HG03442 (cell line): ENCODE measurements around the gene C2CD2L.
"Not testable (repeated sequence)": the region's sequence is repeated elsewhere in the genome, so short reads cannot be mapped to it uniquely, and the experiment has no call there.

Source experiments
- ATAC-seq: cut with Tn5 transposase; IDR thresholded peaks from one replicate; pipeline ENCODE4 v1.9.1; 2021; ENCODE audit warnings: mild to moderate bottlenecking, moderate library complexity; ENCODE audit not compliant: unreplicated experiment

The C2CD2L gene

DNA sequence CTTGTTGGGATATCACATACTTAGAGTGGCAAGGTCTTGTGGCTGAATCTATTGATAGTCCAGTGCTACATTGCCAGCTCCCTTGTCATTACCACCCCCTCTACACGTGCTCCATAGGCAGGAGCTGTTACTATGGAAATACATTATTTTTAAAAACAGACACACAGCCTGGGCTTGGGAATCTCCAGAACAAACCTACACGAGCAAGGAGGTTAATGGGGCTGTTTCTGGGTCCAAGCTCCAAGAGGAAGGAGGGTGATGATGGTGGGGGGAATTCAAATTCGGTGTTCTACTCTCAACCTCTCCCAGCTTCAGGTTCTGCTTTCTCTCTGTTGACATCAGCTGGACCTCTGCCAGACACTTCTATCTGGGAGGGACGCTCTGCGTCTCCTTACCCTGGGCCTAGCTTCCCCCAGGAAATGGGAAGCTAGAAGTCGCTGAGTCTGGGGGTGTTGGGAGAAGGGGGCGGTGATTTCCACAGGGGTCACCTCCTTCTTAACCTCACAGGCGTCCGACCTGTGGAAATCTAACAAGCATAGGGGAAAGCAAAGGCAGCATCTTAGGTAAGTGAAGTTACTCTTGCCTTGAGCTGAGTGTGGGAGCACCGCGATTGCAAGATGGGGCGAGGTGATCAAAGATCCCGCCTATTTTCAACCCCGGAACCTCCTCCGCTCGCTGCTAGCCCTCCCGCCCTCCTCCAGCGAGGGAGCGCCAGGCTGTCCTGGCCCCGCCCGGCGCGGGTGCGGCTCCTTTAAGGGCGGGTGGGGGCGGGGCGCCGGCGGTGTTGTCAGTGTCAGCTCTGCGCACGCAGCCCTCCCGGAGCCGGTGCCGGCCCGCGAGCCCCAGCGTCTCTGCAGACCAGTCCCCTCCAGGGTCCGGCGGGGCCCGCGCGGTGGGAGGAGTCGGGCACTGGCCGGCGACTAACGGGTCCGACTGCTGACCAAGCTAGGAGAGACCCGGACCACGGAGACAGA, at the start of gene C2CD2L:
TSS of gene C2CD2L (plus strand) at position 781 of the 974 bp plus-strand sequence. CDS start 398 bp downstream, outside the sequence.
- peak; percentile 76 for ATAC-seq

GRCh38 chr11:119059128-119059527, 48.0 kb upstream of the C2CD2L start:
- ATAC-seq: not testable (repeated sequence)

DNA sequence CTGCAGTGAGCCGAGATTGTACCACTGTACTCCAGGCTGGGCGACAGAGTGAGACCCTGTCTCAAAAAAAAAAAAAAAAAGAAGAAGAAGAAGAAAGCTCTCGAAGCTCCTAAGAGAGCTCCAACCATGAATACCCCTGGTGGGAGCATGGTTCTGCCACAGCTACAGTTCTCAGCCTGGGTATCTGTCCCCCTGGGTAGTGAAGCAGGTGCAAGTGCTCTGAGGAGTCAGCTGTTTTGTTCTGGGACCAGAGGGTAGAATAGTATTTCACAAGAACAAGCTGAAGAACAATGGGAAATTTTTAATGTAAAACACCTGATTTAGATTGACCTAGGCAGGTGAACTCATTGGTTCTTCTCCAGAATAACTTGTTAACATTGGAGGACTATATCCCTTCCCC, 45.9 kb upstream of the C2CD2L start:
- no peak for ATAC-seq

DNA sequence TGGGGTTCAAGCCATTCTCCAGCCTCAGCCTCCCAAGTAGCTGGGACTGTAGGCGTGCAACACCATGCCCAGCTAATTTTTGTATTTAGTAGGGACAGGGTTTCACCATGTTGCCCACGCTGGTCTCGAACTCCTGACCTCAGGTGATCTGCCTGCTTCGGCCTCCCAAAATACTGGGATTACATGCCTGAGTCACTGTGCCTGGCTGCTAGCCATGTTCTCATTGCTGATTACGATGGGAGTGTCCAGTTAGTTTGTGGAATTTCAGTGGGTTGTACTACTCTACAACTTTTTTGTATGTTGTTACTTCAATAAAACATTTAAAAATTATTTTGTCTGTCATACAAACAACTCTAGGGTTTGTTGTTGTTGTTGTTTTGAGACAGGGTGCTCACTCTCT, 44.4 kb upstream of the C2CD2L start:
- ATAC-seq: no peak

DNA sequence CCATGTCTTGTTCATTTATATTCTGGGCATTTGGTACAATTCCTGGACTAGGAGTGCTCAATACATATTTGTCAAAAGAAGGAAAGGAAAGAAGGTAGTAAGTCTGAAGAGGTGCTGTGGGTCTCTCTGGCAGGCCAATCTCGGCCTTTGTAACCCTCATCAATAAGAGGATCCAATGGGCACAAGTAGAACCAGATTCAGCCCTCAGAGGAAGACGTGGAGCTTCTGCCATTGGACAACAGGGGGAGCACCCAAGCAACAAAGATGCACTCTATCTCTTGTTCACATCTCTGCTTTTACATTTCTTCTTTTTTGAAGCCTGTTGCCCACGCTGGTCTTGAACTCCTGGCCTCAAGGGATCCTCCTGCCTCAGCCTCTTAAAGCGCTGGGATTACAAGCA, 41.8 kb upstream of the C2CD2L start:
- no peak for ATAC-seq

DNA sequence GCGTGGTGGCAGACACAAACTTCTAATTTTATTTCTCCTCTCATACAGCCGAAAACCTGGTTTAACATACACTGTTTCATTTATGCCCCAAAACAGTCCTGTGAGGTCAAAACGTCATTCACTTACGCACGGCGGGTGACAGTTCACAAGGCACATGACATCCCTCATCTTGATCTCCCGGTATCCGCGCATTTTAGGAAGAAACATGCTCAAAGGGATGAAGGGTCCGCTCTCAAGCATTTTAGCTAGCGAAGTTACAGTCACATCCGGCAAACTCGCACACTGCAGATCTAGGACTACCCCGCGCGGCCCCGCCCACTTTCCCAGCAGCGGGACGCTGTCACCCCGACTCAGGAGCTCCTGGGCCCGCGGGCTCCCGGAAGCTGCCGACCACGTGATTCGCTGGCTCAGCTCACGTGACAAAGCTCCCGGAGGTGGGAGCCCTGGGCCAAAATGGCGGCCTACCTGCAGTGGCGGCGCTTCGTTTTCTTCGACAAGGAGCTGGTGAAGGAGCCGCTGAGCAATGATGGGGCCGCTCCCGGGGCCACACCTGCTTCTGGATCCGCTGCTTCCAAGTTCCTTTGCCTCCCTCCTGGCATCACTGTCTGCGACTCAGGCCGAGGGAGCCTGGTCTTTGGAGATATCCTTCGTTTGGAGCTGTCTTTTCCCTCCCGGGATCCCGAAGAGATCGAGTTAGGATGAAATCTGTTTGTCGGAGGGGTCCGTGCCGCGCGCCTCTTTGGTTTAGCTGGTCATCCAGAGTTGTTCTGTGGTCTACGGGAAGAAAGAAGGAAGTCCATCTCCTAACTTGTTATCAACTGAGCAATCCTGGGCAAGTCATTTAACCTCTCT, 39.5 kb upstream of the C2CD2L start, which contains the start of gene VPS11:
TSS of gene VPS11 (plus strand) at position 448 of the 852 bp plus-strand sequence. CDS start at position 454, 6 bp downstream.
- peak; percentile 89 for ATAC-seq

- ATAC-seq: no peak
These were observed 29.3 kb upstream of the C2CD2L start for GRCh38 chr11:119077839-119078238.

DNA sequence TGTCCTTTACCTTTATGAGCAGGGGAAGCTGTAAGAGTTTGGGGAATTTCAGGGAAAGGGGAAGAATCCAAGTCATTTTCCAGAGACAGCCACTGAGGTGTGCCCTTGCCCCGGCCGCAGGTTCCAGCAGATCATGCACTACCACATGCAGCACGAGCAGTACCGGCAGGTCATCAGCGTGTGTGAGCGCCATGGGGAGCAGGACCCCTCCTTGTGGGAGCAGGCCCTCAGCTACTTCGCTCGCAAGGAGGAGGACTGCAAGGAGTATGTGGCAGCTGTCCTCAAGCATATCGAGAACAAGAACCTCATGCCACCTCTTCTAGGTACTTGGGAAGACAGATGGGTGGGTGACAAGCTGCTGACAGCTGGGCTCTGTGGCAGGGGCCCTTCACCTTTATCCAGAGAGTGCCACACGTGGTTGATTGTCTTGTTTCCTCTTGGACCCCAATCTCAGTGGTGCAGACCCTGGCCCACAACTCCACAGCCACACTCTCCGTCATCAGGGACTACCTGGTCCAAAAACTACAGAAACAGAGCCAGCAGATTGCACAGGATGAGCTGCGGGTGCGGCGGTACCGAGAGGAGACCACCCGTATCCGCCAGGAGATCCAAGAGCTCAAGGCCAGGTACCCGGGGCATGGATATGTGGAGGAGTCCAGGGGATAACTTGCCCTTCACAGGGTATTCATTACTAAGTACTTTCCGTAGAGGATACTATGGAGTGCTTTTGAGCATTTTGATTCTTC, 28.3 kb upstream of the C2CD2L start:
- ATAC-seq: no peak

- ATAC-seq: no peak
These were observed 25.4 kb upstream of the C2CD2L start for GRCh38 chr11:119081682-119082260.

GRCh38 chr11:119084663-119085436, 22.3 kb upstream of the C2CD2L start, which contains the start of gene HMBS:
Gene HMBS (plus strand): TSS chr11:119084881. CDS start chr11:119085034, 153 bp downstream.
- peak; percentile 87 for ATAC-seq

- ATAC-seq: peak; percentile 8
These were observed 21.7 kb upstream of the C2CD2L start for GRCh38 chr11:119085437-119085847.

GRCh38 chr11:119087123-119087522, 20.0 kb upstream of the C2CD2L start:
- ATAC-seq: no peak

DNA sequence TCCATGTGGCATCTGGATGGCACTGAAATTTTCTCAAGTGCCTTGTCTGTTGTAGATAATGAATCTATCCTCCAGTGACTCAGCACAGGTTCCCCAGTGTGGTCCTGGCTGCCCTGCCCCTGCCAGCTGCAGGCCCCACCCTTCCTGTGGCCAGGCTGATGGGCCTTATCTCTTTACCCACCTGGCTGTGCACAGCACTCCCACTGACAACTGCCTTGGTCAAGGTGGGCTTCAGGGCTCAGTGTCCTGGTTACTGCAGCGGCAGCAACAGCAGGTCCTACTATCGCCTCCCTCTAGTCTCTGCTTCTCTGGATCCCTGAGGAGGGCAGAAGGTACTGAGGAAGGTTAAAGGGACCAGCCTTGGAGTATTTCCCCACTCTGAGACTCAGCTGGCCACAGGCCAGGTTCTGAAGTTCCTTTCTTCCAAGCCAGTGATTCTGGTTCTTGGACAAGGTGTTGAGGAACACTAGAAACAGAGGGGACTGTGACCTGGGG, 19.4 kb upstream of the C2CD2L start:
- no peak for ATAC-seq

DNA sequence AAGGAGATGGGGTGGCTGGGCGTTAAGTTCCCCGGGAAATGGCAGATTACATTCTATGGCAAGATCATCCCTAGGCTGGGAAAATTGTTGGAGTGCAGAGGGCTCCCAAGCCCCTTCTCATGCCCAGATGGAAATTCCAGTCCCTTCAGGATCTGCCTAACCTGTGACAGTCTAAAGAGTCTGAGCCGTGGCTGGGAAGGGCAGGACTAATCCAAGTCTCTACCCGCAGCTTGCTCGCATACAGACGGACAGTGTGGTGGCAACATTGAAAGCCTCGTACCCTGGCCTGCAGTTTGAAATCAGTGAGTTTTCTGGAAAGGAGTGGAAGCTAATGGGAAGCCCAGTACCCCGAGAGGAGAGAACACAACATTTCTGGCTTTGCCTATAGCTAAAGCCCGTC, 18.7 kb upstream of the C2CD2L start:
- no peak for ATAC-seq

DNA sequence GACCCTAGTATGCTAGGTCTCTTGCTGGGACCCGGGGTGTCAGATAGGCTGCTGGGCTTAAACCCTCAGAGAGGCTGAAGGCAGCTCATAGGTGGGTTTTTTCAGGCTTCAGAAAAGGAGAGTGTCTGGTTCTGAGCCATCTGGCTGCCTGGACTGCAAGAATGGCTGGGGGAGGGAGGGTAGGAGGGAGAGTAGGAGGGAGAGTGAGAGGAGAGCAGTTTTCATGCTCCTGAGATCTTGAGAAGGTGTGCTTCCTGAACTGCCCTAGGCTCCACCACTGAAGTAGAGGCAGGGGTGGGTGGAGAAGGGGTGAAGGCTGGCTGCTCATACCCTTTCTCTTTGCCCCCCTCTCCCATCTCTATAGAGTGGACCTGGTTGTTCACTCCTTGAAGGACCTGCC, 17.8 kb upstream of the C2CD2L start:
- ATAC-seq: no peak

- ATAC-seq: no peak
These were observed 16.0 kb upstream of the C2CD2L start for GRCh38 chr11:119091178-119091577.

GRCh38 chr11:119091966-119092879, 14.9 kb upstream of the C2CD2L start:
- no peak for ATAC-seq
